Adipocyte (in vitro differentiated cells): Measurements from ENCODE around the gene KCNG2.

Experiments
- DNase-seq: peaks from one replicate; pipeline ENCODE4 v3.0.0-alpha.2; 2015; ENCODE audit warnings: low read depth
- H3K27me3 ChIP-seq: replicated peaks from 2 replicates; pipeline ENCODE4 v1.7.0; 2013; ENCODE audit warnings: mild to moderate bottlenecking, low read length, moderate library complexity; ENCODE audit not compliant: control insufficient read depth, insufficient read depth
- H3K36me3 ChIP-seq: 2 replicates; pipeline ENCODE4 v1.7.0; 2013; ENCODE audit warnings: low read length, mild to moderate bottlenecking, moderate library complexity; ENCODE audit not compliant: control insufficient read depth, insufficient read depth, severe bottlenecking
- H3K4me1 ChIP-seq: 2 replicates; pipeline ENCODE4 v1.7.0; 2013; ENCODE audit warnings: mild to moderate bottlenecking, low read length, moderate library complexity; ENCODE audit not compliant: control insufficient read depth, insufficient read depth
- H3K4me3 ChIP-seq: 2 replicates; pipeline ENCODE4 v1.7.0; 2013; ENCODE audit warnings: mild to moderate bottlenecking, low read length, moderate library complexity
- H3K9ac ChIP-seq: 2 replicates; pipeline ENCODE4 v1.7.0; 2013; ENCODE audit warnings: mild to moderate bottlenecking, low read length, moderate library complexity
- H3K9me3 ChIP-seq: 2 replicates; pipeline ENCODE4 v1.7.0; 2013; ENCODE audit warnings: mild to moderate bottlenecking, low read length, moderate library complexity; ENCODE audit not compliant: control insufficient read depth

KCNG2 gene

DNA sequence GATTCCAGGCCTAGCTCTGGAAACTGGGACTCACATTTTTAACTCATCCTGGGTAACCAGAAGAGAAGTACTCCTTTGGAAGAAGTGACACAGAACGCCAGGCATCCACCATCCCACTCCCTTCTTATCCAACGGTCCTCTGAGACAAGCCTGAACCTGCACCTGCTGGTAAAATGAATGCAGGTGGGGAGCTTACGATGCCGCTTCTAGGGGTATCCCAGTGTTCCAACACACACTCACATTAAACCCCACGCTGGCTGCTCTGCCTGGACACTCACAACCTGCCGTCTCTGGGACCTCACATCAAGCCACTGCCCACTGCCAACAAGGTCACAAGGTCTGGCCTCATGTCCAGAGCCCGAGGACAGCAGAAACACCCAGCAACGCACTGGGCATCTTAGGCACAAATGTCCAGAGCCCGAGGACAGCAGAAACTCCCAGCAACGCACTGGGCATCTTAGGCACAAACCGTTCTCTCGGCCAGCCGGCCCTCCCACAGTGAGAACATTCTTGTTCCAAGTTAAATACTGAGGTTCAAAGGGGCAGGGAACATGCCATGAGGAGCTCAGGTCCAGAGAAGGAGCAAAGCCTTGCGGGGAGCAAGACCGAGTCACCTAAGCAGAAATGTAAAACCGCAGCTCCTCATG is 143.9 kb downstream of the KCNG2 start:
- DNase-seq: no peak
- Histone ChIP-seq H3K36me3 (peaks cover 55% of the 10 kb centered on the region), H3K9me3 (no peaks in the 10 kb centered on the region), H3K9ac (peak overlapping the region; percentile 55), H3K4me1 (peaks cover 69% of the 10 kb centered on the region), H3K4me3 (no peak overlapping the region), H3K27me3 (no peaks in the 10 kb centered on the region)

DNA sequence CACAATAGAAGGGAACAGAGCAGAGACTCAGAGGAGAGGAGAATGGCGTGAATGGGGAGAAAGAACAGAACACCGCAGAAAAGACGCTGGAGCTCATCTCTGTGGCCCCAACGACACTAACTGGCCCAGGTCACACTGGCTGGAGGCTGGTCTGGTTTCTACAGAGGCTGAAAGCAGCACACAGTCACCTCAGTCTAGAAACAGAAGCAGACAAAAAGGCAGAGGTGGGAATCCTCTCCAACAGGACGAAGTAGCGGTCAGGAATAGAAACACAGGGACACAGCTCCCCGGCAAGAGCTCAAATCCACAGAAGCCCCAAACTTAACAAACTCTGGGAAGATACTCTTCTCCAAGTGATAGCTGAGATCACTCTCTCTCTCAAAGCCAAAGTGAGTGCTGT is 144.5 kb downstream of the KCNG2 start:
- Histone ChIP-seq H3K9me3 (no peaks in the 10 kb centered on the region), H3K4me3 (no peak overlapping the region), H3K9ac (peak overlapping the region; percentile 55), H3K36me3 (peaks cover 49% of the 10 kb centered on the region), H3K4me1 (peaks cover 68% of the 10 kb centered on the region), H3K27me3 (no peaks in the 10 kb centered on the region)
- DNase-seq: no peak

DNA sequence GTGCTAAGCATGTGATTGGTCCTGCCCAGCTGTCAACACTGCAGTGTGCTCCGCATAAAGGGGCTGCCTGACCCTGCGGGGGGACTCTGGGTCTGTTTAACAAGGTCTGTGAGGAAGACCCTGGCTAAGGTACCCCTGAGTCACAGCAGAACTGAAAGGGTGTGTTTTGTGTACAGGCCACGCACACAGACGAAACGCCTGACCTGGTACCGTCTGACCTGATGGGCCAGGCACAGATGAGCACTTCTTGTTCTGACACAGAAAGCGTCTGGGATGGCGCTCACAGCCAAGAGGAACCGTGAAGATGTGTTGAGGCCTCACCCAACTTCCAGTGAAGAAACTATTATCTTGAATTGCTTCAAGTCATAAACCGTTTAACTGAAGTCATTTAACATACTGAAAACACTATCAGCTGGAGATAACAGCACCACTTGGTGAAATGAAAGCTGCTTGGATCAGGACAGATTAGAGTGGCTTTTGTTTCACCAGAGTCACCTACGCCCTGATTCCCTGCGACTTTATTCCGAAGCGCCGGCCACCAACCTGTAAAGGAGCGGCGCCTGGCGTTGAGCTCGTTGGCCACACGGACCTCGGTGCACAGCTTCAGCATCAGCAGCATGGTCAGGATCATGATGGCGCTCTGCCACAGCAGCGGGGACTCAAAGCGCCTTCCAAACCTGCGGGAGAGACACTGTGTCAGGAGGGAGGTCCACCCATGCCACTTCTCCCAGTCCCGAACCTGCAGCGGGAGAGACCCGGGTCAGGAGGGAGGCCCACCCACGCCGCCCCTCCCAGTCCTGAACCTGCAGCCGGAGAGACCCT is 145.3 kb downstream of the KCNG2 start:
- Histone ChIP-seq H3K36me3 (peaks cover 41% of the 10 kb centered on the region), H3K4me1 (peaks cover 70% of the 10 kb centered on the region), H3K9ac (no peak overlapping the region), H3K27me3 (no peaks in the 10 kb centered on the region), H3K9me3 (no peaks in the 10 kb centered on the region), H3K4me3 (no peak overlapping the region)
- no peak for DNase-seq

DNA sequence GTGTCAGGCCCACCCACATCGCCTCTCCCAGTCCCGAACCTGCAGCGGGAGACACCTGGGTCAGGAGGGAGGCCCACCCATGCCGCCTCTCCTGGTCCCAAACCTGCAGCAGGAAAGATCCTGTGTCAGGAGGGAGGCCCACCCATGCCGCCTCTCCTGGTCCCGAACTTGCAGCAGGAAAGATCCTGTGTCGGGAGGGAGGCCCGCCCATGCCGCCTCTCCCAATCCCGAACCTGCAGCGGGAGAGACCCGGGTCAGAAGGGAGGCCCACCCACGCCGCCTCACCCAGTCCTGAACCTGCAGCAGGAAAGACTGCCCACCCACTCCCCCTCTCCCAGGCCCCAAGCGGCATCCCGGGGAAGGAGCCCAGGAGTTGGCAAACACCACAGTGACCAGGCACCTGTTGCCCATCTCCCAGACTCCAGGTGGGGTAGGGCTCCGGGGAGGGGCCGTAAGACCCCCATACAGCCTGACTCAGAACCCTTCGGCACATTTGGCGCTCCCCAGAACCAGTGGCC is 145.9 kb downstream of the KCNG2 start:
- no peak overlapping the region for H3K9ac ChIP-seq
- H3K36me3 ChIP-seq: peaks cover 36% of the 10 kb centered on the region
- H3K4me1 ChIP-seq: peaks cover 70% of the 10 kb centered on the region
- no peak overlapping the region for H3K4me3 ChIP-seq
- H3K27me3 ChIP-seq: no peaks in the 10 kb centered on the region
- H3K9me3 ChIP-seq: no peaks in the 10 kb centered on the region
- DNase-seq: no peak

DNA sequence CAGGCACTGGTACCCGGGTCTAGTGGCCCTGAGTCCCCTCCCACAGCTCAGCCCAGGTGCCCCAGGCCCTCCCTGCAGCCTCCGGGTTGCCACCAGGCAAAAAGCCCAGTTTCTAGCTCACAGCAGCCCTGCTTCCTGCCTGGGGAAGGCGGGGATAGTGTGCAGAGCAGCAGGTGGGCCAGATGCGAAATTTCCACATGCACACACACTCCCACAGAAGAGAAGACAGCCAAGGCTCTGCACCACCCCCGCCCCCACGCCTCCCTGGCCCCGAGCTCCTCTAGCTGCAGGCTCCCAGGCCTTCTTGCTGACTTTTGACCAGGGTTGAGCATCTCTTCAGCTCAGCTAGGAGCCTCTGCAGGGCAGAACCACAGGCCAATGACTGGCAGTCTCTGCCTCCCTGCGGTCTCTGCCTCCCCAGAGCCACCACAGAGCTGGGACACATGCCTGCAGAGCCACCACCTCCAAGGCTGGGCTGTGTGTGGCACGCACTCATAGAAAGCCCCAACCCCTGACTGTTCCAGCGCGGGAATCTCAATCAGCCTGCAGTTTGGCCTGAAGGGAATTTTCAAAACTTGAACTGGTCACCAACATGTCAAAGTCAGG is 146.5 kb downstream of the KCNG2 start:
- Histone ChIP-seq H3K4me1 (peaks cover 70% of the 10 kb centered on the region), H3K4me3 (no peak overlapping the region), H3K27me3 (no peaks in the 10 kb centered on the region), H3K9ac (no peak overlapping the region), H3K9me3 (no peaks in the 10 kb centered on the region), H3K36me3 (peaks cover 41% of the 10 kb centered on the region)
- DNase-seq: no peak

DNA sequence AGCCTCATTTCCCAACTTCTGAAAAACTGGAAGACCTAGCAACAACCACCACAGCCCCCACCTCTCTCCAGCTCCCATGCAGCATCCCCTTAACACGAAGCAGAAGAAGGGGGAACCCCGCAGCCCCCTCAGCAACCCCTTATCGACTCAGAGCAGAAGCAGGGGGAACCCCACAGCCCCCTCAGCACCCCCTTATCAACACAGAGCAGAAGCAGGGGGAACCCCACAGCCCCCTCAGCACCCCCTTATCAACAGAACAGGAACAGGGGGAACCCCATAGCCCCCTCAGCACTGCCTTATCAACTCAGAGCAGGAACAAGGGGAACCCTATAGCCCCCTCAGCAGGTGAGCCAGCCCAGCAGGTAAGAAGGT is 147.0 kb downstream of the KCNG2 start:
- DNase-seq: no peak
- peak overlapping the region; percentile 32 for H3K9ac ChIP-seq
- H3K27me3 ChIP-seq: no peaks in the 10 kb centered on the region
- H3K36me3 ChIP-seq: peaks cover 41% of the 10 kb centered on the region
- no peaks in the 10 kb centered on the region for H3K9me3 ChIP-seq
- H3K4me1 ChIP-seq: peaks cover 65% of the 10 kb centered on the region
- no peak overlapping the region for H3K4me3 ChIP-seq

DNA sequence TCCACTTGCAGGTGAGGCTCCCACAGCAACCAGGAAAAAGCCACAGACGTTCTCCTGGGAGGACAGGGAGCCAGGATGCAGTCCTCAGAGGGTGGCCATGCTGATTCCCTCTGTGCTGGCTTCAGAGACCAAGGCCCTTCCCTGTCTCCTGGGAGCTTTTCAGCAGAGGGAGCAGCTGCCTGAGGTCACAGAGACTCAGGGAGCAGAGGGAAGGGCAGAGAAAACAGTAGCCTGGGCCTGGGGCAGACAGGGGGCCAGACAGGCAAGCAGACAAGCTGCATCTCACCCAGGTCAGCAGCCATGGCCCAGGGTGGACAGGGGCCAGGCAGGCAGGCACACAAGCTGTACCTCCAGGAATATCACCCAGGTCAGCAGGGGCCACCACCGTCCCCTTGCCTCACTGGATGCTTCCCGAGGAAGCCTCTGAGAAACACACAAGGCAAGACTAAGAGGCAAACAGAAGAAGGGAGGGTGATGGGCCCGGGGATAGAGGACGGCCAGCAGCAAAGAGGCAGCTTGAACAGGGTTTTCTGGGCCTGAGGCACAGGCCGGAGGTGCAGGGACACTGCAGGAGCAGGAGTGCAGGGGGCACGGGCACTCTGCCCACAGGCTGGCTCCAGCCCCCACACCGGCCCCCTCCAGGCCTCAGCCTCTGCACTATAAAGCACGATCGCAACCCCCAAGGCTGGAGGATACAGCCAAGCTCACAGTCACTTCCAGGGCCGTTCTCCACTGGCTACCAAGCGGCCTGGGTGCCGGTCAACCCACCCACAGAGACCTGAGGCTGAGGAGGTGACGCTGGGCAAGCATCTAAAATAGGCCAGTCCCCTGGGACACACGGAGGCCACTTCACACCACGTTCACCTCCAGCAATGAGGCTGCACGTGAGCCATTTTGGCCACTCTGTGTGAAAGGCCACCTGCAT is 147.6 kb downstream of the KCNG2 start:
- peaks cover 35% of the 10 kb centered on the region for H3K36me3 ChIP-seq
- H3K9me3 ChIP-seq: no peaks in the 10 kb centered on the region
- H3K9ac ChIP-seq: peak overlapping the region; percentile 32
- H3K27me3 ChIP-seq: no peaks in the 10 kb centered on the region
- peaks cover 69% of the 10 kb centered on the region for H3K4me1 ChIP-seq
- no peak for DNase-seq
- no peak overlapping the region for H3K4me3 ChIP-seq

DNA sequence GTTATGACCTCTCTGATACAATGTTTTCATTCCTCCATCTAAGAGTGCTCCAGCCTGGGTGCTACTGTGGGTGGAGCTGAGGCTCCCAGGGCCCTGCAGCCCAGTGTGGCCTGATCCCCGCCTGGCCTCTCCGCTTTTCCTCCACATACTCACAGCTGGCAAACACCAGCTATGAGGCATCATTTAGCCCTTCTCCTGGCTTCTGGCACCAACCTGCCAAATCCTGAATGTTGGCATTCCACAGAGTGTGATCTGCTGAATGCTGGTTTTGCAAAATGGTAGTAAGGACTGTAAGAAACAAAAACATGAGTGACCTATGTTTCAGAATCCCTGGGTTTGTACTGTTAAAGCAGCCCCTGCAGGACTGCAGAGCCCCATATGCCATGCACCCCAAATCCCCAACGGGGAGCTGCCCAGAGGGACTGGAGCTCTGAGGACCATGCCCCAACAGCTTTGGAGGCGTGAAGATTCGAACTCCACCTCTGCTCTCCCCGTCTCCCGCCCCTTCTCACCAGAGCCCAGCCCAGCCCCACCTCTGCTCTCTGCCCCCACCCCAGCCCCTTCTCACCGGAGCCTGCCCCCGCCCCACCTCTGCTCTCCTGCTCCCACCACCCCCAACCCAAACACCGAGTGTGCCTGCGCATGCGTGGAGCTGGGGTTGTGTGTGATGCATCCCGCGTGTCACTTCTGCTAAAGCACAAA is 149.5 kb downstream of the KCNG2 start:
- Histone ChIP-seq H3K27me3 (no peaks in the 10 kb centered on the region), H3K9ac (peak overlapping the region; percentile 33), H3K36me3 (peaks cover 17% of the 10 kb centered on the region), H3K4me1 (peaks cover 59% of the 10 kb centered on the region), H3K9me3 (no peaks in the 10 kb centered on the region), H3K4me3 (peak overlapping the region; percentile 1)
- DNase-seq: peak; percentile 17

DNA sequence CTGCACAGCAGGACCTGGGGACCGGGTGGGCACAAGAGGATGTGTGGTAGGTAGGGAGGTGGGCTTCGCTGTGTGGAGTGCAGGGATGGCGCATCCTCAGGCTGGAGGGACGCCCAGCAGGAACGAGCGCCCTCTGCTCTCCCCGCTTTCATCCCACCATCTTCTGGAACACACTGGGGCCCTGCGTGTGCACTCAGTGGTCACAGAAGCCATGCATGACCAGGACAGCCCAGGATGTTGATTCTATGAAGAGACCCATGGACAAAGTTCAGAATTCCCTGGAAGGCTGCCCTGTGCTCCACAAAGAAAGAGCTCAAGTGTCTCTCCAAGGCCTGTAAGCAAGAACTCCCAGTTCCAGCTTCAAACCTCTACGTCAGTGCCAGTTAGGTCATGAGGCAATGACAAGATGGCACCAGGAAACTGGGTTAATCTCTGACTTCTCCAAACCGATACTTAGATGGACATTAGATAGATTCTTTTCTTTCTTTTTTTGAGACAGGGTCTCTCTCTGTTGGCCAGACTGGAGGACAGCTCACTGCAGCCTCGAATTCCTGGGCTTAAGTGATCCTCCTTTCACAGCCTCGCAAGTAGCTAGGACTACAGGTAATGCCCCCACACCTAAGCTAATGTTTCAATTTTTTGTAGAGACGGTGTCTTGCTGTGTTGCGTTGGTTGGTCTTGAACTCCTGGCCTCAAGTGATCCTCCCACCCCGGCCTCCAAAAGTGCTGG is 150.3 kb downstream of the KCNG2 start:
- H3K9ac ChIP-seq: peak overlapping the region; percentile 33
- DNase-seq: no peak
- H3K4me3 ChIP-seq: peak overlapping the region; percentile 1
- H3K27me3 ChIP-seq: no peaks in the 10 kb centered on the region
- H3K4me1 ChIP-seq: peaks cover 52% of the 10 kb centered on the region
- peaks cover 9% of the 10 kb centered on the region for H3K36me3 ChIP-seq
- no peaks in the 10 kb centered on the region for H3K9me3 ChIP-seq
